GM23338 (cell line): ENCODE measurements around the gene RPS28. TPM values are rescaled to one million over a fixed set of nuclear protein-coding genes. Genes with fewer than 3 reads are reported as not detected.

Experiments used
- ATAC-seq: fragments of 200-7000 bp; cut with Tn5 transposase; 3 replicates; pipeline ENCODE4 v1.9.1; 2020
- DNase-seq: peaks from one replicate; pipeline ENCODE4 v3.0.0-alpha.2; 2015; ENCODE audit warnings: low spot score
- H2AFZ ChIP-seq: fragments of 200-600 bp; sonication (generic); 2 replicates; pipeline ENCODE4 v1.8.0; 2016; ENCODE audit warnings: antibody characterized with exemption, mild to moderate bottlenecking, moderate library complexity
- H3F3A ChIP-seq: fragments of 200-600 bp; sonication (generic); replicated peaks from 2 replicates; pipeline ENCODE4 v1.8.0; 2017; ENCODE audit warnings: antibody characterized with exemption, mixed run types, low read depth
- H3K27ac ChIP-seq: fragments of 200-600 bp; sonication (generic); 2 replicates; pipeline ENCODE4 v1.6.1; 2016; ENCODE audit warnings: low read depth
- H3K27me3 ChIP-seq: fragments of 200-600 bp; sonication (generic); 2 replicates; pipeline ENCODE4 v1.8.0; 2016; ENCODE audit warnings: mild to moderate bottlenecking, mixed run types, moderate library complexity; ENCODE audit not compliant: insufficient read depth
- H3K36me3 ChIP-seq: fragments of 200-600 bp; sonication (generic); 2 replicates; pipeline ENCODE4 v1.8.0; 2016; ENCODE audit warnings: mild to moderate bottlenecking; ENCODE audit not compliant: insufficient read depth
- H3K4me1 ChIP-seq: fragments of 200-600 bp; sonication (generic); 2 replicates; pipeline ENCODE4 v1.8.0; 2016; ENCODE audit warnings: mild to moderate bottlenecking, moderate library complexity; ENCODE audit not compliant: insufficient read depth
- H3K4me2 ChIP-seq: fragments of 200-600 bp; sonication (generic); 2 replicates; pipeline ENCODE4 v1.7.1; 2017; ENCODE audit warnings: mixed run types
- H3K4me3 ChIP-seq: fragments of 200-600 bp; sonication (generic); 2 replicates; pipeline ENCODE4 v1.6.1; 2016; ENCODE audit warnings: mixed run types
- H3K79me2 ChIP-seq: fragments of 200-600 bp; sonication (generic); replicated peaks from 2 replicates; pipeline ENCODE4 v1.8.0; 2017; ENCODE audit warnings: mild to moderate bottlenecking; ENCODE audit not compliant: insufficient read depth
- H3K9me2 ChIP-seq: fragments of 200-600 bp; sonication (generic); 2 replicates; pipeline ENCODE4 v1.8.0; 2017; ENCODE audit not compliant: insufficient read depth
- H4K20me1 ChIP-seq: fragments of 200-600 bp; sonication (generic); replicated peaks from 2 replicates; pipeline ENCODE4 v1.8.0; 2017; ENCODE audit warnings: mild to moderate bottlenecking; ENCODE audit not compliant: insufficient read depth
- H3K27ac Mint-ChIP-seq: 2 replicates; pipeline ENCODE4 v1.8.0; 2020; ENCODE audit warnings: inconsistent platforms, mild to moderate bottlenecking, moderate library complexity, mixed read lengths
- H3K27me3 Mint-ChIP-seq: 3 replicates; pipeline ENCODE4 v1.8.0; 2022; ENCODE audit warnings: low read depth, mild to moderate bottlenecking, moderate library complexity, mixed read lengths, inconsistent platforms; ENCODE audit not compliant: insufficient read depth, poor library complexity
- H3K36me3 Mint-ChIP-seq: 3 replicates; pipeline ENCODE4 v1.8.0; 2021; ENCODE audit warnings: low read depth, mild to moderate bottlenecking, inconsistent platforms, moderate library complexity, mixed read lengths
- H3K4me1 Mint-ChIP-seq: 3 replicates; pipeline ENCODE4 v1.8.0; 2020; ENCODE audit warnings: mild to moderate bottlenecking, inconsistent platforms, mixed read lengths
- H3K4me3 Mint-ChIP-seq: 3 replicates; pipeline ENCODE4 v1.8.0; 2021; ENCODE audit warnings: moderate library complexity, mild to moderate bottlenecking, inconsistent platforms, mixed read lengths
- H3K9me3 Mint-ChIP-seq: 3 replicates; pipeline ENCODE4 v1.8.0; 2020; ENCODE audit warnings: moderate library complexity, mild to moderate bottlenecking, inconsistent platforms, mixed read lengths
- CREB1 ChIP-seq: fragments of 250-450 bp; sonication (Bioruptor Pico); IDR thresholded peaks from 2 replicates; pipeline ENCODE4 v1.5.0; 2020; ENCODE audit warnings: low read depth, mild to moderate bottlenecking, moderate library complexity
- EZH2 ChIP-seq: fragments of 200-600 bp; sonication (generic); IDR thresholded peaks from one replicate; pipeline ENCODE4 v1.8.0; 2017; ENCODE audit warnings: antibody characterized with exemption, mild to moderate bottlenecking, low read depth; ENCODE audit not compliant: unreplicated experiment
- EZH2phosphoT487 ChIP-seq: fragments of 200-600 bp; sonication (generic); IDR thresholded peaks from one replicate; pipeline ENCODE4 v1.8.1; 2018; ENCODE audit warnings: antibody characterized with exemption; ENCODE audit not compliant: unreplicated experiment
- NANOG ChIP-seq: IDR thresholded peaks from 2 replicates; pipeline ENCODE4 v1.6.1; 2016; ENCODE audit warnings: antibody characterized with exemption, borderline replicate concordance
- POLR2AphosphoS5 ChIP-seq: IDR thresholded peaks from 2 replicates; pipeline ENCODE4 v1.6.1; 2016; ENCODE audit warnings: antibody characterized with exemption, low read depth
- ZNF114 ChIP-seq: fragments of 250-450 bp; sonication (Bioruptor Pico); IDR thresholded peaks from 2 replicates; pipeline ENCODE4 v1.5.0; 2020; ENCODE audit warnings: mild to moderate bottlenecking, moderate library complexity
- polyA plus RNA-seq: library from polyadenylated mRNA; unstranded; fragments of >200 nt; fragmentation: Nextera tagmentation; extraction: Ambion mirVana; gene quantifications from 2 replicates; pipeline ENCODE4 v1.2.1, GENCODE V29; 2016
- total RNA-seq: library from RNA; depleted of rRNA; stranded (reverse); fragments of >200 nt; shearing (Covaris generic); gene quantifications from 2 replicates; pipeline ENCODE4 v1.2.3, GENCODE V29; 2014
- TF ChIP-seq, protein P1 (sequence below): fragments of 250-450 bp; sonication (Bioruptor Pico); IDR thresholded peaks from 2 replicates; pipeline ENCODE4 v1.5.0; 2020; ENCODE audit warnings: mild to moderate bottlenecking, moderate library complexity
- TF ChIP-seq, protein P2 (sequence below), 2 experiments: fragments of 200-600 bp in 1 of 2; sonication (generic) in 1 of 2; conservative IDR thresholded peaks; 2 replicates each; pipeline versions ENCODE4 v1.5.1 to v1.6.1; 2016 to 2017; ENCODE audit warnings: antibody characterized with exemption in 2 of 2, low read depth in 2 of 2, mild to moderate bottlenecking in 2 of 2, moderate library complexity in 1 of 2
- TF ChIP-seq, protein P3 (sequence below): IDR thresholded peaks from one replicate; pipeline ENCODE4 v1.6.1; 2018; ENCODE audit warnings: antibody characterized with exemption; ENCODE audit not compliant: unreplicated experiment

The RPS28 gene
- total and polyA plus RNA-seq, 2 experiments from 2014 or later, result 174 to 1,790 TPM

DNA sequence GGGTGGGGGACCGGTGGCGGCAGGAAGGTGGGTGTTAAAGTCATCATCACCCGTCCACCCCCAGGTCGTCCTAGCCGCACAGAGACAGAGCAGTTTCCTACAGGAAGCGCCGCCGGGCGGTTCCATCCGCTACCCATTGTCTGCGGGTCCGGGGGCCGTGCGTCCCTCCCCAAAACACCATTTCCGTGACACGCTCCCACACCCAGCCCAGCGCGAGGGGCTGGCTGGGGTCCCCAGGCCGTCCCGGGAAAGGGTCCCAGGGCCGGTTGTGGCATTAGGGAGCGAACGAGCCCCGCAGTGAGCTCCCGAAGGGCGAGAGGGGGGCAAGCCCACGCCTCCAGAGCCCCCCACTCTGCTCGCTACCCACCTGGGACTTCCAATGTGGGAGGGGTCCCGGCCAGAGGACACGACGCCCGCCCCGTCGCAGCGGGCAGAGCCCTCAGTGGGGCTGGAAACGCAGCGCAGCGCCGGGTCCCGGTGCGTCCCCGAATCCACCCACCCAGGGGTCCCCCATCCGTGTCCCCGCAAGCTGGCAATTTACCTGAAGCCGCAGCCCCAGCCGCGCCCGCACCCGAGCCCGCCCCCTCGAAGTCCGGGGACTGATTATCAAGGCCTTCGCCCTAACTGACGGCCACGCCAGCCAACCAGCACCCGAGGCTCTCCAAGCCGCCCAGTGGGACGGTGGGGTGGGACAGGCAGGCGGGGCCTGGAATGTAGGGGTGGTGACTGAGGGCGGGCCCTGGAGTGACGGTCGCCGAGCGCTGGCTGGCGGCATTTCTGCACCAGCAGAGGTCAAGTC is 21.6 kb downstream of the RPS28 start, which contains the start of gene KANK3:
KANK3 (minus strand) TSS at position 579 of the 799 bp plus-strand sequence. CDS start 5,434 bp downstream, outside the sequence.
- Histone ChIP-seq H3K4me1 (peaks cover 8% of the 10 kb centered on the region; the same call in 1 of the 2 replicates), H3K27me3 (peaks cover 9% of the 10 kb centered on the region; the same call in 1 of the 2 replicates), H3K4me3 (peak within 1 kb of the TSS; percentile 83), H3K79me2 (no peaks in the 10 kb centered on the region), H2AFZ (peak within 1 kb of the TSS; percentile 93), H4K20me1 (no peaks in the 10 kb centered on the region), H3K4me2 (peak within 1 kb of the TSS; percentile 84), H3K36me3 (no peaks in the 10 kb centered on the region), H3F3A (no peaks in the 10 kb centered on the region; the same call in 1 of the 2 replicates), H3K27ac (no peak within 1 kb of the TSS), H3K9me2 (no peaks in the 10 kb centered on the region)
- Mint-ChIP-seq H3K4me1 (peaks cover 13% of the 10 kb centered on the region), H3K27me3 (peaks cover 30% of the 10 kb centered on the region), H3K27ac (no peak within 1 kb of the TSS), H3K4me3 (peak within 1 kb of the TSS; percentile 71), H3K9me3 (no peaks in the 10 kb centered on the region), H3K36me3 (no peaks in the 10 kb centered on the region)
- DNase-seq (peak; percentile 100), ATAC-seq (peak; percentile 97)
- TF ChIP-seq NANOG, result no peak
- TF ChIP-seq CREB1, result 0 out of 2 replicates have a peak, but pooled peaks have one; percentile 40
- peak; percentile 76 for TF ChIP-seq POLR2AphosphoS5

DNA sequence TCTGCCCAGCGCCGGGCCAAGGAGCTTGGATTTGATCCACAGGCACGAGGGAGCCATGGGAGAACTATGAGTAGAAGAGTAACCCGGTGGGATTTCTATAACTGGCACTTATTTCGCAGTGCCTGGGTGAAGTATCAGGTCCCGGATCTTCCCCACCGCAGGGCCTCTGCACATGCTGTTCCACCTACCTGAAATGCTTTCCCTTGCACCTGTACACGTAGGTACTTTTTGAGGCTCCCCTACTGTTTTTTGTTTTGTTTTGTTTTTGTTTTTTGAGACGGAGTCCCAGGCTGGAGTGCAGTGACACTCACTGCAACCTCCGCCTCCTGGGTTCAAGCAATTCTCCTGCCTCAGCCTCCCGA is 22.2 kb downstream of the RPS28 start:
- H4K20me1 ChIP-seq, result no peaks in the 10 kb centered on the region
- peak overlapping the region; percentile 83 for H3K4me3 ChIP-seq
- H3K79me2 ChIP-seq, result no peaks in the 10 kb centered on the region
- DNase-seq (no peak), ATAC-seq (no peak)
- H3K9me2 ChIP-seq, result no peaks in the 10 kb centered on the region
- Mint-ChIP-seq H3K36me3 (no peaks in the 10 kb centered on the region), H3K4me3 (peak overlapping the region; percentile 71), H3K4me1 (peaks cover 13% of the 10 kb centered on the region), H3K27ac (no peak overlapping the region), H3K9me3 (no peaks in the 10 kb centered on the region), H3K27me3 (peaks cover 30% of the 10 kb centered on the region)
- H3K36me3 ChIP-seq, result no peaks in the 10 kb centered on the region
- peaks cover 9% of the 10 kb centered on the region; the same call in 1 of the 2 replicates for H3K27me3 ChIP-seq
- H3K4me1 ChIP-seq, result peaks cover 8% of the 10 kb centered on the region; the same call in 1 of the 2 replicates
- H2AFZ ChIP-seq, result no peak overlapping the region
- no peaks in the 10 kb centered on the region; the same call in 1 of the 2 replicates for H3F3A ChIP-seq
- H3K27ac ChIP-seq, result no peak overlapping the region
- no peak overlapping the region for H3K4me2 ChIP-seq
- TF ChIP-seq, protein P1, sequence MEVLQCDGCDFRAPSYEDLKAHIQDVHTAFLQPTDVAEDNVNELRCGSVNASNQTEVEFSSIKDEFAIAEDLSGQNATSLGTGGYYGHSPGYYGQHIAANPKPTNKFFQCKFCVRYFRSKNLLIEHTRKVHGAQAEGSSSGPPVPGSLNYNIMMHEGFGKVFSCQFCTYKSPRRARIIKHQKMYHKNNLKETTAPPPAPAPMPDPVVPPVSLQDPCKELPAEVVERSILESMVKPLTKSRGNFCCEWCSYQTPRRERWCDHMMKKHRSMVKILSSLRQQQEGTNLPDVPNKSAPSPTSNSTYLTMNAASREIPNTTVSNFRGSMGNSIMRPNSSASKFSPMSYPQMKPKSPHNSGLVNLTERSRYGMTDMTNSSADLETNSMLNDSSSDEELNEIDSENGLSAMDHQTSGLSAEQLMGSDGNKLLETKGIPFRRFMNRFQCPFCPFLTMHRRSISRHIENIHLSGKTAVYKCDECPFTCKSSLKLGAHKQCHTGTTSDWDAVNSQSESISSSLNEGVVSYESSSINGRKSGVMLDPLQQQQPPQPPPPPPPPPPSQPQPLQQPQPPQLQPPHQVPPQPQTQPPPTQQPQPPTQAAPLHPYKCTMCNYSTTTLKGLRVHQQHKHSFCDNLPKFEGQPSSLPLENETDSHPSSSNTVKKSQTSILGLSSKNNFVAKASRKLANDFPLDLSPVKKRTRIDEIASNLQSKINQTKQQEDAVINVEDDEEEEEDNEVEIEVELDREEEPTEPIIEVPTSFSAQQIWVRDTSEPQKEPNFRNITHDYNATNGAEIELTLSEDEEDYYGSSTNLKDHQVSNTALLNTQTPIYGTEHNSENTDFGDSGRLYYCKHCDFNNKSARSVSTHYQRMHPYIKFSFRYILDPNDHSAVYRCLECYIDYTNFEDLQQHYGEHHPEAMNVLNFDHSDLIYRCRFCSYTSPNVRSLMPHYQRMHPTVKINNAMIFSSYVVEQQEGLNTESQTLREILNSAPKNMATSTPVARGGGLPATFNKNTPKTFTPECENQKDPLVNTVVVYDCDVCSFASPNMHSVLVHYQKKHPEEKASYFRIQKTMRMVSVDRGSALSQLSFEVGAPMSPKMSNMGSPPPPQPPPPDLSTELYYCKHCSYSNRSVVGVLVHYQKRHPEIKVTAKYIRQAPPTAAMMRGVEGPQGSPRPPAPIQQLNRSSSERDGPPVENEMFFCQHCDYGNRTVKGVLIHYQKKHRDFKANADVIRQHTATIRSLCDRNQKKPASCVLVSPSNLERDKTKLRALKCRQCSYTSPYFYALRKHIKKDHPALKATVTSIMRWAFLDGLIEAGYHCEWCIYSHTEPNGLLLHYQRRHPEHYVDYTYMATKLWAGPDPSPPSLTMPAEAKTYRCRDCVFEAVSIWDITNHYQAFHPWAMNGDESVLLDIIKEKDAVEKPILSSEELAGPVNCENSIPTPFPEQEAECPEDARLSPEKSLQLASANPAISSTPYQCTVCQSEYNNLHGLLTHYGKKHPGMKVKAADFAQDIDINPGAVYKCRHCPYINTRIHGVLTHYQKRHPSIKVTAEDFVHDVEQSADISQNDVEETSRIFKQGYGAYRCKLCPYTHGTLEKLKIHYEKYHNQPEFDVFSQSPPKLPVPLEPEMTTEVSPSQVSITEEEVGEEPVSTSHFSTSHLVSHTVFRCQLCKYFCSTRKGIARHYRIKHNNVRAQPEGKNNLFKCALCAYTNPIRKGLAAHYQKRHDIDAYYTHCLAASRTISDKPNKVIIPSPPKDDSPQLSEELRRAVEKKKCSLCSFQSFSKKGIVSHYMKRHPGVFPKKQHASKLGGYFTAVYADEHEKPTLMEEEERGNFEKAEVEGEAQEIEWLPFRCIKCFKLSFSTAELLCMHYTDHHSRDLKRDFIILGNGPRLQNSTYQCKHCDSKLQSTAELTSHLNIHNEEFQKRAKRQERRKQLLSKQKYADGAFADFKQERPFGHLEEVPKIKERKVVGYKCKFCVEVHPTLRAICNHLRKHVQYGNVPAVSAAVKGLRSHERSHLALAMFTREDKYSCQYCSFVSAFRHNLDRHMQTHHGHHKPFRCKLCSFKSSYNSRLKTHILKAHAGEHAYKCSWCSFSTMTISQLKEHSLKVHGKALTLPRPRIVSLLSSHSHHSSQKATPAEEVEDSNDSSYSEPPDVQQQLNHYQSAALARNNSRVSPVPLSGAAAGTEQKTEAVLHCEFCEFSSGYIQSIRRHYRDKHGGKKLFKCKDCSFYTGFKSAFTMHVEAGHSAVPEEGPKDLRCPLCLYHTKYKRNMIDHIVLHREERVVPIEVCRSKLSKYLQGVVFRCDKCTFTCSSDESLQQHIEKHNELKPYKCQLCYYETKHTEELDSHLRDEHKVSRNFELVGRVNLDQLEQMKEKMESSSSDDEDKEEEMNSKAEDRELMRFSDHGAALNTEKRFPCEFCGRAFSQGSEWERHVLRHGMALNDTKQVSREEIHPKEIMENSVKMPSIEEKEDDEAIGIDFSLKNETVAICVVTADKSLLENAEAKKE (CRISPR knock-in tag), result no peak
- TF ChIP-seq, protein P2, sequence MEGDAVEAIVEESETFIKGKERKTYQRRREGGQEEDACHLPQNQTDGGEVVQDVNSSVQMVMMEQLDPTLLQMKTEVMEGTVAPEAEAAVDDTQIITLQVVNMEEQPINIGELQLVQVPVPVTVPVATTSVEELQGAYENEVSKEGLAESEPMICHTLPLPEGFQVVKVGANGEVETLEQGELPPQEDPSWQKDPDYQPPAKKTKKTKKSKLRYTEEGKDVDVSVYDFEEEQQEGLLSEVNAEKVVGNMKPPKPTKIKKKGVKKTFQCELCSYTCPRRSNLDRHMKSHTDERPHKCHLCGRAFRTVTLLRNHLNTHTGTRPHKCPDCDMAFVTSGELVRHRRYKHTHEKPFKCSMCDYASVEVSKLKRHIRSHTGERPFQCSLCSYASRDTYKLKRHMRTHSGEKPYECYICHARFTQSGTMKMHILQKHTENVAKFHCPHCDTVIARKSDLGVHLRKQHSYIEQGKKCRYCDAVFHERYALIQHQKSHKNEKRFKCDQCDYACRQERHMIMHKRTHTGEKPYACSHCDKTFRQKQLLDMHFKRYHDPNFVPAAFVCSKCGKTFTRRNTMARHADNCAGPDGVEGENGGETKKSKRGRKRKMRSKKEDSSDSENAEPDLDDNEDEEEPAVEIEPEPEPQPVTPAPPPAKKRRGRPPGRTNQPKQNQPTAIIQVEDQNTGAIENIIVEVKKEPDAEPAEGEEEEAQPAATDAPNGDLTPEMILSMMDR (conservative IDR thresholded peaks at IDR 0.05; ENCODE audit: low read depth in 2 of 2), result no peak
- no peak for TF ChIP-seq EZH2phosphoT487
- no peak for TF ChIP-seq ZNF114
- TF ChIP-seq EZH2, result no peak
- TF ChIP-seq CREB1, result no peak
- TF ChIP-seq, protein P3, sequence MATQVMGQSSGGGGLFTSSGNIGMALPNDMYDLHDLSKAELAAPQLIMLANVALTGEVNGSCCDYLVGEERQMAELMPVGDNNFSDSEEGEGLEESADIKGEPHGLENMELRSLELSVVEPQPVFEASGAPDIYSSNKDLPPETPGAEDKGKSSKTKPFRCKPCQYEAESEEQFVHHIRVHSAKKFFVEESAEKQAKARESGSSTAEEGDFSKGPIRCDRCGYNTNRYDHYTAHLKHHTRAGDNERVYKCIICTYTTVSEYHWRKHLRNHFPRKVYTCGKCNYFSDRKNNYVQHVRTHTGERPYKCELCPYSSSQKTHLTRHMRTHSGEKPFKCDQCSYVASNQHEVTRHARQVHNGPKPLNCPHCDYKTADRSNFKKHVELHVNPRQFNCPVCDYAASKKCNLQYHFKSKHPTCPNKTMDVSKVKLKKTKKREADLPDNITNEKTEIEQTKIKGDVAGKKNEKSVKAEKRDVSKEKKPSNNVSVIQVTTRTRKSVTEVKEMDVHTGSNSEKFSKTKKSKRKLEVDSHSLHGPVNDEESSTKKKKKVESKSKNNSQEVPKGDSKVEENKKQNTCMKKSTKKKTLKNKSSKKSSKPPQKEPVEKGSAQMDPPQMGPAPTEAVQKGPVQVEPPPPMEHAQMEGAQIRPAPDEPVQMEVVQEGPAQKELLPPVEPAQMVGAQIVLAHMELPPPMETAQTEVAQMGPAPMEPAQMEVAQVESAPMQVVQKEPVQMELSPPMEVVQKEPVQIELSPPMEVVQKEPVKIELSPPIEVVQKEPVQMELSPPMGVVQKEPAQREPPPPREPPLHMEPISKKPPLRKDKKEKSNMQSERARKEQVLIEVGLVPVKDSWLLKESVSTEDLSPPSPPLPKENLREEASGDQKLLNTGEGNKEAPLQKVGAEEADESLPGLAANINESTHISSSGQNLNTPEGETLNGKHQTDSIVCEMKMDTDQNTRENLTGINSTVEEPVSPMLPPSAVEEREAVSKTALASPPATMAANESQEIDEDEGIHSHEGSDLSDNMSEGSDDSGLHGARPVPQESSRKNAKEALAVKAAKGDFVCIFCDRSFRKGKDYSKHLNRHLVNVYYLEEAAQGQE, result no peak
